Activated CD4-positive, alpha-beta T cell treated with anti-CD3 and anti-CD28 coated beads, Interleukin-2, amount 50 U/mL, for 48 hours (primary cell): ENCODE measurements around the gene POLD2.

Experiments used
- DNase-seq, 2 experiments: peaks; one replicate each; pipeline ENCODE4 v3.0.0-alpha.2; 2020

POLD2 gene

GRCh38 chr7:44152971-44153947, 29.9 kb upstream of the POLD2 start:
- DNase-seq: no peak

GRCh38 chr7:44151956-44152355, 28.6 kb upstream of the POLD2 start:
- DNase-seq: no peak

- no peak for DNase-seq
Observed at GRCh38 chr7:44150966-44151941, 27.9 kb upstream of the POLD2 start.

GRCh38 chr7:44150466-44150832, 27.1 kb upstream of the POLD2 start:
- no peak for DNase-seq

GRCh38 chr7:44149571-44150465, 26.5 kb upstream of the POLD2 start:
- no peak for DNase-seq

GRCh38 chr7:44148961-44149536, 25.7 kb upstream of the POLD2 start:
- no peak for DNase-seq

GRCh38 chr7:44148166-44148565, 24.8 kb upstream of the POLD2 start:
- DNase-seq: no peak

GRCh38 chr7:44147026-44147991, 24.0 kb upstream of the POLD2 start:
- DNase-seq: no peak

- DNase-seq: peak; percentile 71 to 75
Observed at GRCh38 chr7:44145969-44146911, 22.9 kb upstream of the POLD2 start.

- peak; percentile 40 to 52 for DNase-seq
Observed at GRCh38 chr7:44145479-44145968, 22.2 kb upstream of the POLD2 start.

GRCh38 chr7:44144968-44145478, 21.7 kb upstream of the POLD2 start:
- no peak for DNase-seq

- no peak for DNase-seq
Observed at GRCh38 chr7:44144426-44144967, 21.1 kb upstream of the POLD2 start.

- DNase-seq: no peak
Observed at GRCh38 chr7:44143646-44144250, 20.4 kb upstream of the POLD2 start.

- no peak for DNase-seq
Observed at GRCh38 chr7:44142028-44142427, 18.7 kb upstream of the POLD2 start.

- DNase-seq: no peak
Observed at GRCh38 chr7:44141221-44141850, 18.0 kb upstream of the POLD2 start, which contains the start of gene MYL7. MYL7 (minus strand) TSS chr7:44141332; CDS start chr7:44141305, 27 bp downstream.

- no peak for DNase-seq
Observed at GRCh38 chr7:44140341-44140740, 17.0 kb upstream of the POLD2 start.

- DNase-seq: no peak
Observed at GRCh38 chr7:44139311-44140010, 16.1 kb upstream of the POLD2 start.
